B cell (primary cell): ENCODE results near the gene MSH6.

Experiments used
- EZH2 ChIP-seq: IDR thresholded peaks from 2 replicates; pipeline ENCODE4 v1.6.1; 2012; ENCODE audit warnings: borderline replicate concordance, low read depth, mild to moderate bottlenecking, moderate library complexity, low read length; ENCODE audit not compliant: insufficient read depth, poor library complexity, severe bottlenecking
- TF ChIP-seq, protein P1 (sequence below): fragments of 200-600 bp; IDR thresholded peaks from one replicate; pipeline ENCODE4 v1.8.0; 2022; ENCODE audit warnings: antibody characterized with exemption, mild to moderate bottlenecking

- TF ChIP-seq, protein P1, sequence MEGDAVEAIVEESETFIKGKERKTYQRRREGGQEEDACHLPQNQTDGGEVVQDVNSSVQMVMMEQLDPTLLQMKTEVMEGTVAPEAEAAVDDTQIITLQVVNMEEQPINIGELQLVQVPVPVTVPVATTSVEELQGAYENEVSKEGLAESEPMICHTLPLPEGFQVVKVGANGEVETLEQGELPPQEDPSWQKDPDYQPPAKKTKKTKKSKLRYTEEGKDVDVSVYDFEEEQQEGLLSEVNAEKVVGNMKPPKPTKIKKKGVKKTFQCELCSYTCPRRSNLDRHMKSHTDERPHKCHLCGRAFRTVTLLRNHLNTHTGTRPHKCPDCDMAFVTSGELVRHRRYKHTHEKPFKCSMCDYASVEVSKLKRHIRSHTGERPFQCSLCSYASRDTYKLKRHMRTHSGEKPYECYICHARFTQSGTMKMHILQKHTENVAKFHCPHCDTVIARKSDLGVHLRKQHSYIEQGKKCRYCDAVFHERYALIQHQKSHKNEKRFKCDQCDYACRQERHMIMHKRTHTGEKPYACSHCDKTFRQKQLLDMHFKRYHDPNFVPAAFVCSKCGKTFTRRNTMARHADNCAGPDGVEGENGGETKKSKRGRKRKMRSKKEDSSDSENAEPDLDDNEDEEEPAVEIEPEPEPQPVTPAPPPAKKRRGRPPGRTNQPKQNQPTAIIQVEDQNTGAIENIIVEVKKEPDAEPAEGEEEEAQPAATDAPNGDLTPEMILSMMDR = no peak
- TF ChIP-seq EZH2 = no peak
Observed at GRCh38 chr2:47799031-47799609, 16.2 kb downstream of the MSH6 start.
